Measurements from ENCODE around the gene PDZD11.

DNA sequence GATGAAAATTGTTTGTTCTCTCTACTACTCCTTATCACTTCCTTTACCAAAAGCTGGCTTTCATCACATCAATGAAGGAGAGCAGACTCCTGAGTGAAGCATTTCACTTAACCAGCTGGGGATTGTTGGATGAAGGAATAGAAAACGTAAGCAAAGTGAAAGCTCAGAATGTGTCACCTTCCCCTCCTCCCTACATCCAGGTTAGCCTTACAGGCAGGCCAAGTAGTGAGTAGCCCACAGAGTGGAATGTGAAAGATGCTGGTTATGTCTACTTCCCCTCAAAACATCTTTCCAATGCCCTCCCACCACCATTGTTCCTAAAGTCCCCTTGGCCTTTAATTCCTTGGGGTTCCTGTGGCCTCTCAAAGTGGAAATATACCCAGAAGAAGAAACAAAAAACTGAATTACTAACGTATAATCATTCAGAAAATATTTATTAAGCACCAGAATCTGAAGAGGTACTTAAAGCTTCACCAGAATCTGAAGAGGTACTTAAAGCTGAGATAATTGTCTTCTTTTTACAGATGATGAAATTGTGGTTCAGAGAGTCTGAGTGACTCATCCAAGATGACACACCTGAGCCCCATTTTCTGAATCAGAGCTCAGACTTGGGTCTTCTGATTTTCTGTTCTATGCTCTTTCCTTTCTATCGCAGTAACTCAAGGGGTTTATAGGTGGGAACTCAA is 36.2 kb downstream of the PDZD11 start:
- TF ChIP-seq EZH2 (IDR thresholded peaks at IDR 0.05) (no peak), JUND (IDR thresholded peaks at IDR 0.05) (peak; percentile 73), RAD21 (IDR thresholded peaks at IDR 0.05; ENCODE audit: low read depth) (no peak), CTCF (IDR thresholded peaks at IDR 0.05 in 2 of 3, conservative IDR thresholded peaks at IDR 0.05 in 1 of 3; ENCODE audit: borderline replicate concordance in 1 of 3, insufficient read depth in 1 of 3, low read depth in 2 of 3, low read length in 2 of 3) (no peak), ZBTB33 (IDR thresholded peaks at IDR 0.05; ENCODE audit: extremely low read depth, insufficient replicate concordance, low read length) (no peak), SRF (IDR thresholded peaks at IDR 0.05; ENCODE audit: low read depth) (no peak)

Measured in HCT116 (cell line).